GM18498 (cell line): Measurements from ENCODE around the gene NT5DC4.
A peak's percentile ranks its signal among the peaks of the same experiment; 100 is the strongest.
"Not testable (repeated sequence)": the region's sequence is repeated elsewhere in the genome, so short reads cannot be mapped to it uniquely, and the experiment has no call there.

Experiments used
- ATAC-seq: cut with Tn5 transposase; IDR thresholded peaks from one replicate; pipeline ENCODE4 v1.9.1; 2021; ENCODE audit warnings: mild to moderate bottlenecking, moderate library complexity; ENCODE audit not compliant: unreplicated experiment

The NT5DC4 gene

DNA sequence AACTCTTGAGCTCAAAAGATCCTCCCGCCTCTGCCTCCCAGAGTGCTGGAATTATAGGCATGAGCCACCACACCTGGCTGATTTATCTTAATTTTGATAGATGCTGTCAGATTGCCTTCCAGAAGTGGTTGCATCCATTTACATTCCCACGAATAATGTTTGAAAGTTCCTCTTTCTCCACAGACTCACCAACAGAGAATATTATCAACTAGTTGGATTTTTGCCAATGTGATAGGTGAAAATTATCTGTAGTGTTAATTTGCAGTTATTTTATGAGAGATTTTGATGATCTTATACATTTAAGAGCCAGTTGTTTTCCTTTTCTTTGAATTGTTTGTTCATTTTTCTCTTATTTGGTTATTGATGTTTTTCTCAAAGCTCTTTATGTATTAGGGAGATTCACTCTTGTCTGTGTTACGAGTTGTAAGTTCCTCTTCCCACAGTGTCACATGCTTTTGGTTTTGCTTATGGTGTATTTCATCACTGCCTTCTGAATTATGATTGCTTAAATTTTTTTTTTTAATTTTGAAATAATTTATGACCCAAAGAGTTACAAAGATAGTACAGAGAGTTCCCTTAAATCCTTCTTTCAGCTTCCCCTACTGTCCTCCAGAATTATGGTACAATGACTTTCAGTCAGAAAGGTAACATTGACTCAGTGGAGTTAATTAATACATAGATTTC is 20.7 kb upstream of the NT5DC4 start:
- no peak for ATAC-seq

DNA sequence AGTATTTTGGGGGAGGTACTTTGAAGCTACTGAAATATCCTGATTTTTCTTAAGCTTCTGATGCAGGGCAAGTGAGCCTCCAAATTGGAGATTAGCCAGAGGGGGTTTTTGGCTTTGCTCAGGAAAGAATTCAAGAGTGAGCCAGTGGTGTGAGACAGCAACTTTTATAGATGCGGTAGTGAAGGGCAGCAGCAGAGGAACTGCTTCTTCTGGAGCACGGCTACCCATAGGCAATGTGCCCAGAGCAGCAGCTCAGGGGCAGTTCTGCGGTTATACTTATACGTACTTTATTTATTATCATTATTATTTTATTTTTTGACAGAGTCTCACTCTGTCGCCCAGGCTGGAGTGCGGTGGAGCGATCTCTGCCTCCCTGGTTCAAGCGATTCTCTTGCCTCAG is 19.8 kb upstream of the NT5DC4 start:
- no peak for ATAC-seq

DNA sequence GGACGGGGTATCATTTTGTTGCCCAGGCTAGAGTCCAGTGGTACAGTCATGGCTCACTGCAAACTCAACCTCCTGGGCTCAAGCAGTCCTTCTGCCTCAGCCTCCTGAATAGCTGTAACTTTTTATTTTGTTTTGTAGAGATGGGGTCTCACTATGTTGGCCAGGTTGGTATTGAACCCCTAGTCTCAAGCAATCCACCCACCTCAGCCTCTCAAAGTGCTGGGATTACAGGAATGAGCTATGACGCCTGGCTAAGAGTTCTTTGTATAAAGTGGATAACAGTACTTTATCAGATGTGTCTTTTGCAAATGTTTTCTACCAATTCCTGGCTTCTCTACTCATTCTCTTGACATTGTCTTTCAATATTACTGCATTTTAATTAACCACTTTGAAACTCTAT is 17.1 kb upstream of the NT5DC4 start:
- ATAC-seq, result no peak

DNA sequence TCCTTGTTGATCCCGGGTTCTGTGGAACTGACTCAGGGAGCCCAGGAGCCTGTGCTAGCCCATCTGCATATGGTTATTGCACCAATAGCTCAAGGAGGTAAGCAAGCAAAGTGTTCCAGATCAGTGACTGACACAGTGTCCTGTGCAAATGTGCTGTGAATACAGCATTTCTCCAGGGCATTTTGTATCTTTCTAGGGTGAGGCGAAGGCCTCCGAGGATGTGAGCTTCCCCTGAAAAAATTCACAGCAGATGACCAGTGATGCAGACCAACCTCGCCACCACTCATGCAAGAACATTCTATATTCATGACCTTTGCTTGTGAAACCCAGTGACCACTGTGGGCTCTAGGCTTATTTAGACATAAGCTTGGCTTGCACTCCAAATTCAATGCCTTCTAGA is 15.2 kb upstream of the NT5DC4 start:
- ATAC-seq, result peak; percentile 4

DNA sequence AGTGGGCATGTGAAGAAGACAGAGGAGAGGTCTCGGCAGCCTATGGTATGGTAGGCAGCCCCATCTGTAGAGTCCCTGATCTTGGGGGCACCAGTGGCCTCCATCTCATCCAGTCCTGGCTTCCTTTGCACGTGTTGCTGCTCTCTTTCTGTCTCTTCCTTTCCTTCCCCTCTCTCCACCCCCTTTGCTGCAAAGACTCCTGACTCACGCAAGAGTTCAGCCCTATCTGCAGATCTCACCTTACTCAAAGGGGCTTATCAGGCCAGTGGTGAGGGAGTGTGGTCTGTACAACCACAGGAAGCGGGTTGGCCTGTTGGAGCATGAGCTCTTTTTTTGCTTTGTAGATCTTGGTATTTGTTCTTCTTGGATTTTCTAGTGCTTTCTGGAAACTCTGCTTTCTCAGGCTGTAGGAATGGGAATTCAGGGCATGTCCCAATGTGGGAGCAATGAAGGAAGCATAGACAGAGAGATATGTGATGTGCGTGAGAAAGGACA is 14.6 kb upstream of the NT5DC4 start:
- ATAC-seq, result peak; percentile 55

DNA sequence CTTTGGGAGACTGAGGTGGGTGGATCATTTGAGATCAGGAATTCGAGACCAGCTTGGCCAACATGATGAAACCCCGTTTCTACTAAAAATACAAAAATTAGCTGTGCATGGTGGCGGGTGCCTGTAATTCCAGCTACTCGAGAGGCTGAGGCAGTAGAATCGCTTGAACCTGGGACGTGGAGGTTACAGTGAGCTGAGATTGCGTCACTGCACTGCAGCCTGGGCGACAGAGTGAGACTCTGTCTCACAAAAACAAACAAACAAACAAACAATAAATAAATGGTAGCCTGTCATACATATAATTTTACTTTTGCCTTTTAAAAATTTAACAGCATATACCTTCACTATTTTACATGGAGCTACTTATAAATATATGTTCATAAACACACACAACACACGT is 13.9 kb upstream of the NT5DC4 start:
- not testable (repeated sequence) for ATAC-seq

DNA sequence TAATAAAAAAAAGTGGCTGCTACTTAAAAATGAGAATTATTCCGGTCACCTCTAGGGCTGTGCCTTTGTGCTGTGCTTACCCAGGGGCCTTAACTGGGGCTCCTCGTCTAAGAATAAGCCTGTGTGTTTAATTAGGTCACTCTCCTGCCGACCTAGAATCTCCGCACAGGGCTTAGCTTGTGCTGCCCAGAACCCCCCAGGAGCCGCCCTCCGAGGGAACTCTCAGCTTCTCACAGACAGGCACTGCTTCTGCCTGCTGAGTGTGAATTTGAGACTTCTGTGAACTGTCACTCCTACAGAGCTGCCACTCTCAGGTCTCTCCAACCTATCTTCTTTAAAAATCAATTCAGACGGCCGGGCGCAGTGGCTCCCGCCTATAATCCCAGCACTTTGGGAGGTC is 11.9 kb upstream of the NT5DC4 start:
- no peak for ATAC-seq

DNA sequence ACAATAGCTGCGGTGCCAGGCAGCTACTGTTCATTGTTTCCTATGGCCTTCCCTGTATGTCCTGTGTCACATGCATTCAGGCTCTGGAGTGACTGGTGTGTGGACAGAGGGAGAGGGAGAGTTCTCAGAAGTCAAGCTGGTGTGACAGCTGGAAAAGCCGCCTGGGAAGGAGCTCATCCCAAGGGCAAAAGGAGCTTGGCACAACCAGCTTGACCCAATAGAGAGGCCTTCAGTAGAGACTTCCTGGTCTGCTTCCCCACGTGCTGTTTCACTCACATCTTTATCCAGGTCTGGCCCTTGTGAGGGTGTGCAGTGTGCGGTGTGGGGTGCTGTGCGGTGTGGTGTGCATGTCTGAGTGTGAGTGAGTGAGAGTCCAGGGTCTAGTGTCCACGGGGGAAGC is 11.1 kb upstream of the NT5DC4 start:
- ATAC-seq, result no peak

DNA sequence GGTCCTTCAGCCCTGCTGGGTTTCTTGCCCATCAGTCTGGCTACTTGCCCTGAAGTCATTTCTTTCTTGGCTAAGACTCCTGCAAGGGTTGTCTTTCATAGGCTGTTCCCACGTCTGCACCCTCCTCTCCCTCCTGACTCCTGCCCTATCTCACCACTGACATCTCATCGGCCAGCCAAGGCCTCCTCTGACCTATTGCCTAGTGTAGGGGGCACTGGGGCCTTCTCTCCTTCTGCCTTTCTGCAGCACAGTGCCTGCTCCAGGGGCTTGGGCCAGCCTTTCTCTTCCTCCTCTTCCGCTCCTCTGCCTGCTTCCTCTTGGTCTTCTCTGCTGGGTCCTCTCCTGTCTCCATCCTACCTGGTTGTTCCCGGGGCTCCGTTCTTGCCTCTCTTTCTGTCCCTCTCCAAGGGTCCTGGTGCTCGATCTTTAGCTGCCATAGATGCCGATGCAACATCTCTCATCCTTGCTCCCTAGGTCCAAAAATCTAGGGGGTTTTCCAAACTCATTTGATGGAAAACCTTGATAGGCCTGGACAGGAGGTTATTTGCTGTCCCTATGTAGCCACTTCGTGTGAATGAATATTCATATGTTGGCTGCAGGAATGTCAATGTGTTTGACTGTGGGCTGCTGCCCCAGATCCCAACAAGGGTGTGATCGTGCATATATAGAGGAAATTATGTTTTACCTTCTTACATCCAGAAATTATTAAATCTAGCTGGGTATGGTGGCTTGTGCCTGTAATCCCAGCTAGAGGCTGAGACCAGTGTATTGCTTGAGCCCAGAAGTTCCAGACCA is 9.7 kb upstream of the NT5DC4 start:
- no peak for ATAC-seq

DNA sequence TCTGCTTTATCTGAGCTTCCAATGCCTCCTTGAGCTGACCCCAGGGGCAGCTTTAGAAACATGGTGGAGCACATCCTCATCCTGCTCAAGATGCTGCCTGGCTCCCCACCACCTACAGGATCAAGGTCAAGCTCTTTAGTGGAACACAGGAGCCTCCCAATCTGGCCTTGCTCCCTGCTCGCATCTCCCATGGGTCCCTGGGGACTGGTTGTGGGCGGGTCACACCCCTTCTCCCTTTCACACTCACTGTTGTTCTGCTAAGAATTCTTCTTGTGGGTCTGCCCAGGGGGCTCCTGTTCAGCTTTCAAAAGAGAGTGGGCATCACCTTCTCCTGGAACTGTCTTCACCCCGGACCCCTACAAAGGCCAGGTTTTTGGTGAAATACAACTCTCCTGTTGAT is 8.4 kb upstream of the NT5DC4 start:
- ATAC-seq, result no peak

DNA sequence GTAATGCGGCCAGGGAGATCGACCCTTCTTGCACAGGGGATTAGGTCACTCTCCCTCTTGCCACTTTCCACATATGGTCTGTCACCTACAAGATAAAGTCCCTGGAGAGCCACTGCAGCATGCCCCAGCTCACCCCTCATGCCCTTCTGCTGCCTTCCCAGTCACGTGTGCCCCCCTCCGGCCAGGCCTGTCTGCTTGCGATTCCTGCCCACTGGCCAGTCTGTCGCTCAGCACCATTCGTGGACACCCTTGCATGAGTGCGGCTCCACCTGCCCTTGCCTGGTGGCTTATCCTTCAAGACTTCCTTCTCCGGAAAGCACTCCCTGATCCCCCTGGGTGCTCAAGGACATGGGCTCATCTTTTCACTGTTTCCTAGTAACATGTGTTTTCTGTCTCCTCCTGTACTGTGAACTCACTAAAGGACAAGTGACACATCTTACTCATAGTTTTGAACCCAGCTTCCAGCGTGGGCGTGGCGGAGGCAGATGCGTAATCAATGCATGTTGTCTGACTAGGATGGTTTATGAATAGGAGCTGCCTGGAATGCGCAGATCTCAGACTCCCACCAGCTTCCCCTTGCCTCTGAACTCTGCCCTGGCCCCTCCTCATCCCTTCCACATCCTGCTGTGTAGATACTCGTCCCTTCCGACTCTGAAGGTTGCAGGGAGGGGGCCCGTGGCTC is 7.8 kb upstream of the NT5DC4 start:
- ATAC-seq, result no peak

DNA sequence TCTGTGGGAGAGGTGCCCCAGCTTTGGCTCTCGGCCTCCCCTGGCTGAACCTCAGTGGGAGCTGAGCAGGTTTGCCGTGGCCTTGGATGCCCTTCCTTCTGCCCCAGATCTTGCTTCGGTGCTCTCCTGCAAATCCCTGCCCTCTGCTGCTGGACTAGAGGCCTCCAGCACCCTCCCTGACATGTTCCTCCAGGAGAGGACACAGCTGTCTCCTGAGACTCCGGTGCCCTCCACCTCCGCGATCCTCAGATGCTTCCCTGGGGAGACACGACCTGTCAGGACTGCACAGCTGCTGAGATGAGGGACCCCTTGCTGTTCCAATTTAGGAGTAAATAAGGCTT is 7.3 kb upstream of the NT5DC4 start:
- no peak for ATAC-seq

DNA sequence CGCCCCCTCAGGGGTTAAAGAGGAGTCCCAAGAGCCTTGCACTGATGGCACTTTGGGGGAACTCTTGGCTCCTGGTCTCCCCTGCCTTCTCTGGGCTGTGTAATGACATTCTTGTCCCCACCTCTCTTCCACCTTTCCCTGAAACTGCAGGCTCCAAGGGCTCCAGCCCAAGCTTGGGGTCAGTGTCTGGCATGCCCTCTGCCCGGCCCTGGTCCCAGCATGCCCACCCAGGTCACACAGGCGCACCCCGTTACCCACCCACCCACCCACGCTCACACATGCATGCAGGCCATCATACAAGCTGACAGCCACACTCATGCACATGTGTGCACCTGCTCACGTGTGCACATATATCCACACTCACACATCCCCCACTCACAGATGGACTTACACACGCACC is 6.9 kb upstream of the NT5DC4 start:
- no peak for ATAC-seq

DNA sequence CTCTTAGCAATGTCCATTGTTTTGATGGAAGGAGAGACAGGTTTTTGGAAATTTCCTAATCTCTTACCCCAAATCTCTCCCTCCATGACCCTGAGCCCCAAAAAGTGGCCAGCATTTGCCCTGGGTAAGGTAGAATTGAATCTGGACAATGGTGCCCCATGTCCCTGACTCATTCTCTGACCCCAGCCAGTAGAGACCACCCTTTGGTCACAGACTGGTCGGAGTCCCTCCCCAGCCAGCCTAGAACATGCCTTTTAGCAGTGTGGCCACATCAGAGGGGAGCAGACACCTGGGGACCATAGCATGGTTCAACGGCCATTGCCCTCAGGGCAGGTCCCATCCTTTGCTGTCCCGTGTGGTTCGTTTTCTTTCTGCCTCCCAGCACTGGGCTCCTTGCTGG is 6.5 kb upstream of the NT5DC4 start:
- no peak for ATAC-seq

DNA sequence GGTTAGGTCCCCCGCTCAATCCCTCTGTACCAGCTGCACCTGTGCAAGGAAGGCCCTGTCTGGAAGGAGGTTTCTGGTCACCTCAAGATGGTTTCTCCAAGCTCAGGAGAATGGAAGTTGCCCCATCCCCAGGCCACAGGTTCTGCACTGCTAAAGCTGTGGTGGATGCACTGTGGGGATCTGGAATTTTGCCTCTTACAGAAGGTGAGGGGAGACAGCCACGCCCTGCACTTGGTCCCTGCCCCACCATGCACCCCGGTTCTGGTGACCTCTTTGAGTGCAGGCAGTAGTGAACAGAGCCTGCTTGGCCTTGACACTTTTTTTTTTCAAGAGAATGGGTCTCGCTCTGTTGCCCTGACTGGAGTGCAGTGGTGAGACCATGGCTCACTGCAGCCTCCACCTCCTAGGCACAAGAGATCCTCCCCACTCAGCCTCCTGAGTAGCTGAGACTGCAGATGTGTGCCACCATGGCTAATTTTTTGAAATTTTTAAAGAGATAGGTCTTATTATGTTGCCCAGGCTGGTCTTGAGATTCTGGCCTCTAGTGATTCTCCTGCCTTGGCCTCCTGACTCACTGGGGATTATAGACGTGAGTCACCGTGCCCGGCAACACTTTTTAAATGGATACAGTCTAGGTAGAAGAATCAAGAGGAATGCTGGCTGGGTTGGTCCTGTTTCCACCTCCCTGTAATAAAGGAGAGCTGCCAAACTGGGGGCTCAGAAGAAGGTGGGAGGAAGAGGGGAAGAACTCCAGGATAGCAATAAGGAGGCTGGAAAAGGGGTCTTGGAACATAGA is 5.8 kb upstream of the NT5DC4 start:
- ATAC-seq, result no peak

DNA sequence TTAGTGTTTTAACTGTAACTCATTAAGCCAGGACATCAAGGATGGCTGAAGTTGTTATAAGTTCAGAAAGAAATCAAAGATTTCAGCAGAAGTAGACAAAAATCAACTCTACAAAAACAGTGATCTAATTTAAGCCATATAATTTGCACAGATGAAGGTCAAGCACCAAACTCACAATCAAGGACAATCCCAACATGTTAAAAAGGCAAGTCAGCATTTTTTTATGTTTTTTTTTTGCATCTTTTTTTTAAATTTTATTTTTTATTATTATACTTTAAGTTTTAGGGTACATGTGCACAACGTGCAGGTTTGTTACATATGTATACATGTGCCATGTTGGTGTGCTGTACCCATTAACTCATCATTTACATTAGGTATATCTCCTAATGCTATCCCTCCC is 4.7 kb upstream of the NT5DC4 start:
- not testable (repeated sequence) for ATAC-seq

DNA sequence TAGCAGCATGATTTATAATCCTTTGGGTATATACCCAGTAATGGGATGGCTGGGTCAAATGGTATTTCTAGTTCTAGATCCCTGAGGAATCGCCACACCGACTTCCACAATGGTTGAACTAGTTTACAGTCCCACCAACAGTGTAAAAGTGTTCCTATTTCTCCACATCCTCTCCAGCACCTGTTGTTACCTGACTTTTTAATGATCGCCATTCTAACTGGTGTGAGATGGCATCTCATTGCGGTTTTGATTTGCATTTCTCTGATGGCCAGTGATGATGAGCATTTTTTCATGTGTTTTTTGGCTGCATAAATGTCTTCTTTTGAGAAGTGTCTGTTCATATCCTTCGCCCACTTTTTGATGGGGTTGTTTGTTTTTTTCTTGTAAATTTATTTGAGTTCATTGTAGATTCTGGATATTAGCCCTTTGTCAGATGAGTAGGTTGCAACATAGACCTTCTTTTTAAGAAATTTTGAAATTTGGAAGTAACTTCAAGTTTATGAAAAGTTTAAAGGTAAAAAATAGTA is 3.9 kb upstream of the NT5DC4 start:
- ATAC-seq, result not testable (repeated sequence)

DNA sequence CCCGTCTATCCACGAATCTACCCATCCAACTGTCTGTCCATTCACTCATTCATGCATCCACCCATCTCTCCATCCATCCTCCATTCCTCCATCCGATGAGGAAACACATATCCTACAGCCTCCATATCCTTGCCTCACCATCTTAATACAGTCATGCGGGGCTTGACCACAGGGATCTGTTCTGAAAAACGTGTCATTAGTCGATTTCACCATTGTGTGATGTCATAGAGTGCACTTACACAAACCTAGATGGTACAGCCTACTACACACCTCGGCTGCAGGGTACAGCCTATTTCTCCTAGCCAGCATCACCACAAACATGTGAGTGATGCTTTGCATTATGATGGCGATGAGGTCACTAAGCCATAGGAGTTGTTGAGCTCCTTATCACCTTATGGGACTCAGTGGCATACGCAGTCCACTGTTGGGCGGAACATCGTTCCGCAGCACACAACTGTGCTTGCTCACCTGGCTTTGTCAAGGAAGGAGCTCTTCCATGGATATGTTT is 1.9 kb upstream of the NT5DC4 start:
- ATAC-seq, result no peak

DNA sequence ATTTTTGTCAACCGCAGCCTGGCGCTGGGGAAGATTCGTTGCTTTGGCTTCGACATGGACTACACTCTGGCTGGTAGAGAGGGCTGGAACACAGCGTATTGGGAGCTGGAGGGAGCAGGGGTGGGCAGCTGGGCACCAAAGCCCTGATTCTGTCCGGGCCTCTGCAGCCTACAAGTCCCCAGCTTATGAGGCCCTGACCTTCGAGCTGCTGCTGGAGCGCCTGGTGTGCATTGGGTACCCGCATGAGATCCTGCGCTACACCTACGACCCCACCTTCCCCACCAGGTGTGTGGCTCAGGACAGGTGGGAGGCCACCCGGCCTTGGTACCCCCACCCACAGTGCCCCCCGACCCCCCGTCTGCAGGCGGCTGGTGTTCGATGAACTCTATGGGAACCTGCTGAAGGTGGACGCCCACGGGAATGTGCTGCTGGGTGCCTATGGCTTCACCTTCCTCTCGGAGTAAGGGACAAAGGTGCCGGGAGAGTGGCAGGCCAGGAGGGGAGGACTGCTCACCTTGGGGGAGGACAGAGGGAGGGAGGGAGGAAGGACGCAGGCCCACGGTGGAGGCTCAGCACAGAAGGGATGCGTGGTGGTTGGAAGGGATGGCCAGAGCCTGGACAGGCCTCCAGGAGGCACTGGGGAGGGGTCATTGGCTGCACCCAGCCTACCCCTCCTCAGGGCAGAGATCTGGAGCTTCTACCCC is 1.2 kb downstream of the NT5DC4 start:
- no peak for ATAC-seq
